ENCODE results near the gene PRPF38B.

GRCh38 chr1:108644984-108645383 lies 47.1 kb upstream of the PRPF38B start:
- TF ChIP-seq POLR2A (IDR thresholded peaks at IDR 0.05; ENCODE audit: low read length), result no peak
- no peak for TF ChIP-seq GATA1 (IDR thresholded peaks at IDR 0.05; ENCODE audit: low read depth, low read length)
